Stimulated activated CD4-positive, alpha-beta T cell treated with anti-CD3 and anti-CD28 coated beads, Interleukin-1b, Interleukin-23, amount 100 ng/mL, for 48 hours (primary cell): ENCODE data around the gene FAM168A.
"Not testable (repeated sequence)": the region's sequence is repeated elsewhere in the genome, so short reads cannot be mapped to it uniquely, and the experiment has no call there.

ENCODE experiments used
- DNase-seq: peaks from one replicate; pipeline ENCODE4 v3.0.0-alpha.2; 2020

The FAM168A gene

DNA sequence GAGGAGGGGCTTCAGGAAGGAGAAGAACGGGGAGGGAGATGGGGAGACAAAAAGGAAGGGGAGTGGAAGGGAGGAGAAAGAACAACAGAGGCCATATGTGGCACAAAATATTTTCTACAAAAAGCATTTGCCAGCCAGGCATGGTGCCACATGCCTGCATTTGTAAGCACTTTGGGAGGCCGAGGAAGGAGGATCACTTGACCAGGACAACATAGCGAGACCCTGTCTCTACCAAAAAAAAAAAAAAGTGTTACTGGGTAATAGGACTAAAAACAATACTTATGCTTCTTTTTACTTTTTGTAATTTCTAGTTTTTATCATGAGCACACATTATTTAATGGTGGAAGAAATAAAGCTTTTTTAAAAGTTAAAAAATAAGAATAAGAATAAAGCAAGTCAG is 5.3 kb downstream of the FAM168A start:
- DNase-seq, result no peak

GRCh38 chr11:73591743-73592142 is 6.2 kb downstream of the FAM168A start:
- DNase-seq, result no peak

DNA sequence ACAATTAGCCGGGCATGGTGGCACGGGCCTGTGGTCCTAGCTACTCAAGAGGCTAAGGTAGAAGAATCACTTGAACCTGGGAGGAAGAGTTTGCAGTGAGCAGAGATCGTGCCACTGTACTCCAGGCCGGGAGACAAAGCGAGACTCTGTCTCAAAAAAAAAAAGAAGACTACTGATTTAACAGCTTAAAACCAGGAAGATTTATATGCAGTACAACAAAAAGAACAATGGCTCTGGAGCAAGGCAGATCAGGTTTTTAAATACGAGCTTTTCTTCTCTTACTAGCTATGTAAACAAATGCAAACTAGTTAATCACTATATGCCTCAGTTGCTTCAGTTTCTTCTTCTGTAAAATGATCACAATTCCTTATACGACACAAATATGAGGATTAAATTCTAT is 6.9 kb downstream of the FAM168A start:
- DNase-seq, result no peak

GRCh38 chr11:73586791-73587190 is 11.1 kb downstream of the FAM168A start:
- no peak for DNase-seq

DNA sequence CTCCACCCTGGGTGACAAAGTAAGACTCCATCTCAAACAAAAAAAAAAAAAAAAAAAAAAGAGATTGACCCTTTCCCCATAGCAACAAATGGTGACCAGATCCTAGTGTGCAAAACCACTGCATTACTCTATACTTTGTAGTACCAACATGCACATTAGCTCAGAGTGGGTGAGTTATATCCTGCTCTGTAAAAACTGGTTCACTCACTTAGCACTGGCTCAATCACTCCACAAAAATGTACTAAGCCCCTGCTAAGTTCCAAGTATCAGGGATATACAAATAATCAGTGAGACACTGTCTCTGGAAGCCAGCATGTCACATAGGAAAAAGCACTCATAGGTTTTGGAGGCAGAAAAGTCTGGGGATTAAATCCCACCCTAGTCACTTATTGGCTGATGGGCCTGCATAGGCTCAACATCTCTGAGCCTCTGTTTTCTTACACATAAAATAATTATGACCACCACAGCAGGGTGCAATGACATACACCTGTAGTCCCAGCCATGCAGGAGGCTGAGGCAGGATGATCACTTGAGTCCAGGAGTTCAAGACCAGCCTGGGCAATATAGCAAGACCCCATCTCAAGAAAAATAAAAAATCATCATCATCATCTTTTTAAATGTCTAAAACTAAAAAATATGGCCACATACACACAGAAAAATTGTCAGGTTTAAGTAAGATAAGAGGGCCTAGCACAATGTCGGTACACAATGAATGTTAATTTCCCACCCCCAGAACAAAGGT is 11.9 kb downstream of the FAM168A start:
- no peak for DNase-seq

- DNase-seq, result no peak
Measured at GRCh38 chr11:73584831-73585230, 13.1 kb downstream of the FAM168A start.

- DNase-seq, result no peak
Measured at GRCh38 chr11:73582653-73583052, 15.3 kb downstream of the FAM168A start.

- not testable (repeated sequence) for DNase-seq
Measured at GRCh38 chr11:73580749-73581148, 17.2 kb downstream of the FAM168A start.

DNA sequence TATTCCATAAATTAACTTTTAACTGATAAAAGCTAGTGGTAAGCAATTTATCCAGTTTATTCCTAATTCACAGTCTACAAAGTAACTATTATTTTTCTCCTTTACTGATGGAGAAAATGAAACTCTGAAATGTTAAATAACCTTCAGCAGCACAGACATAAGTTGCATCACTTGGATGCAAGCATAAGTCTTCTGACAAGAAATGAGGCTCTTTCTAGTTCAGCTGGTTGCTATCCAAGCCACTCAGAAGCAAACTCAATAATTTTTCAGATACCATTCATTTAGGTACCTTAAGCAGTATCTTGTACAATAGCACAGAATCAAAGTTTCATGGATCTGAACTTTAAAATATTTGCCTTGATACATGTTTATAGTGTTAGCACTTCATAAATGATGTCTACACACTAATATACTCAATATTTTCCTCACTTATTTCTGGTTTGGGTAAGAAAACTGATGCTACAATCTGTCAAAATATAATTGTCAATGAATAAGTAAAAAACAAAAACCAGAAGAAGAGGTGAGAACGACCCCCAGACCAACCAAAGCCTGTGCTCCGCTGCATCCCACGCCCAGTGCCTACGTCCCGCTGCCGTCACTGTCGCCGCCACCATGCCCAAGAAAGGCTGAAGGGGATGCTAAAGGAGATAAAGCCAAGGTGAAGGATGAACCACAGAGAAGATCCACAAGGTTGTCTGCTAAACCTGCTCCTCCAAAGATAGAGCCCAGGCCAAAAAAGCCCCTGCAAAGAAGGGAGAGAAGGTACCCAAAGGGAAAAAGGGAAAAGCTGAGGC is 18.1 kb downstream of the FAM168A start:
- no peak for DNase-seq

DNA sequence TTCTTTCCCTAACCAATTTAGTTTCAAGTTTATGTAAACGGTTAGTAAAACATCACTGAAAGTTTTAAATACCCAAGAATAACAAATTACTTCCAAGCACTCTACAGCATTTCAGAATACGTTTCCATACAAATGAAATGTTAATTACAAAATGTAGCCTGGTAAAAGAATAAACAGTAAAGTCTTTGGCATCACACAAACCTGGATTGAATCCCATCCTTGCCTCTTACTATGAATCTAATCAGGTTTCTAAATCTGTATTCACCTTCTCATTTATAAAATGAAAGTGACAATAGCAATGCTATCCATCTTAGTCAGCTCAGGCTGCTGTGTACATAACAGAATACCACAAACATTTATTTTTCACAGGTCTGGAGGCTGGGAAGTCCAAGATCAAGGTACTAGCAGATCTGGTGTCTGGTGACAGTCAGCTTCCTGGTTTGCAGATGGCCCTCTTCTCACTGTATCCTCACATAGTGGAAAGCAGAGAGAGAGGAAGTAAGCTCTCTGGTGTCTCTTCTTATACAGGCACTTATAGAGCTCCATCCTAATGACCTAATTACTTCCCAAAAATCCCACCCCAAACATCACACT is 19.2 kb downstream of the FAM168A start:
- DNase-seq, result peak; percentile 9

- DNase-seq, result no peak
Measured at GRCh38 chr11:73577496-73577917, 20.4 kb downstream of the FAM168A start.

DNA sequence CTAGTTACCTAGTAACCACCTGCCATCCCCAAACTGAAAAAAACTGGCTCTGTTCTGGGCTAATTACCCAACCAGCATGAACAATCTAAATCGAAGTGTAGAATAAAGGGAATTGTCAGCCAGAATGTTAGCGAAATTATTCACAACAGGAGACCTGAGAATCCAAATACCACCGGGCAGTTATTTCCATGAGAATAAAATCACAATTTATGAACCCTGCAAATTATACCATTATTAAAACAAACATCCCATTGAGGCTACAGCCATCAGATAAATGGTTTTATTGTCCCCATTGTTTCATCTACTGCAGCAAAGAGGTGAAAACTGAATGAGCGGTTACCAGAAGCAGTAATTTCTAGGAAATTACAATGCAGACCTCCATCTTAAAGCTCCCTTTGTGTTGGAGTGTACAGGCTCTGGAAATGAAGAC is 21.7 kb downstream of the FAM168A start:
- no peak for DNase-seq

- not testable (repeated sequence) for DNase-seq
Measured at GRCh38 chr11:73571982-73572381, 25.9 kb downstream of the FAM168A start.

- DNase-seq, result no peak
Measured at GRCh38 chr11:73570415-73571114, 27.3 kb downstream of the FAM168A start.

DNA sequence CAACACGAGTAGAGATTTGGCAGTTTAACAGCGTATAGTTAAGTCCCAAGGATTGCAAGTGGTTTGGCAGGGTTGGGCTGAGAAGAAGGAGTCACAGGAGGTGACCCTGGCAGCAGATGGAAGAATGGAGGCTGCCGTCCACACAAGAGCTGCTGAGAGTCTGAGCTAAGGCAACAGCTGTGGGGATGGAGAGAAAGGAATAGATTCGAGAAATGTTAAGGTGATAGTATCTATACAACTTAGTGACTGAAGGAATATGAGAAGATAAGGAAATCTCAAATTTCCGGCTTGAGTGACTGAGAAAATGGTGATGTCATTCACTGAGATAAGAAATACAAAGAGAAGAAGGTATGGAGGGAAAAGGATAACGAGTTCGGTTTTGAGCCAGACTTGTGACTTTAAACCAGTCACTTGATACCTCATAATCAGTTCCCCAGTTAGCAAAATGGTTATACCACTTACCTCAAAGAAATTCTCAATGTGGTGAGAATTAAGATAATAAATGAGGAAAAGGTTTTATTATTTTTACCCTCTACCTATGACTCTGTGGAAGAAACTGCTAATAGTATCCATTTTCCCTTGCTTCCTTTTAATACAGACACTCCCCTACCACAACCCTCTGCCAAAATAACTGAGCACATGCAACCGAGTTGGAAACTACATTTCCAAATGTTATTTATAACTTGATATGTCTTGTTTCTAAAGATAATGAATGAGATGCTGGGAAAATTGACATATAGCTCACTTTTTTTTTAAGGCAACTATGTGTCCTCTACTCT is 30.7 kb downstream of the FAM168A start:
- no peak for DNase-seq

- DNase-seq, result no peak
Measured at GRCh38 chr11:73566422-73566821, 31.5 kb downstream of the FAM168A start.

- DNase-seq, result no peak
Measured at GRCh38 chr11:73565804-73566203, 32.1 kb downstream of the FAM168A start.

- no peak for DNase-seq
Measured at GRCh38 chr11:73564903-73565302, 33.0 kb downstream of the FAM168A start.

GRCh38 chr11:73563539-73564200 is 34.2 kb downstream of the FAM168A start:
- no peak for DNase-seq

DNA sequence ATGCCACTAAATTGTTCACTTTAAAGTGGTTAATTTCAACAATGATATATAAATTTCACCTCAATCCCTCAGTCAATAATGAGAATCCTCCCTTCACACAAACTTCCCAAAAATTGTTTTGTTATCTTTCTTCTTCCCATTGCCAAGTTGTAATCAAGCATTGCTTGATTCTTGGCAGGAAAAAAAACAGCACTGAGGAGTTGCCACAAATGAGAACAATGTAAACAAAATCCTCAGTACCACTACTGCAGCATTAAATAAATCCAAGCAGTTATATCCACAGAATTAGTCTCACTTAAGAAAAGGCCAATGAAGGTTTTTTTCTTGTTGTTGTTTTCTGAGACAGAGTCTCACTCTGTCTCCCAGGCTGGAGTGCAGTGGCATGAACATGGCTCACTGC is 38.2 kb downstream of the FAM168A start:
- no peak for DNase-seq

DNA sequence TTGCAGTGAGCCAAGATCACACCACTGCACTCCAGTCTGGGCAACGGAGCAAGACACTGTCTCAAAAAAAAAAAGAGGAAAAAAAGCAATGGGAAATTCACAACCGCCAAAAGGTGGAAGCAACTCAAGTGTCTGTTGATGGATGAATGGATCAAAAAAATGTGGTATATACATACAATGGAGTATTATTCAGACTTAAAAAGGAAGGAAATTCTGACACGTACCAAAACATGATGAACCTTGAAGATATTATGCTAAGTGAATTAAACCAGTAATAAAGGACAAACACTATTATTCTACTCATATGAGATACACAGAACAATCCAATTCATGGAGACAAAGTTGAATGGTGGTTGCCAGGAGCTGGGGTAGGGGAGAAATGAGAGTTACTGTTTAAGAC is 40.9 kb downstream of the FAM168A start:
- no peak for DNase-seq

- no peak for DNase-seq
Measured at GRCh38 chr11:73555615-73556014, 42.3 kb downstream of the FAM168A start.
